Measurements from ENCODE around the gene TECTB. TPM values are rescaled to one million over a fixed set of nuclear protein-coding genes. Genes with fewer than 3 reads are reported as not detected.

The TECTB gene
- total and polyA plus RNA-seq, 8 donors: not detected

- Histone ChIP-seq H3K36me3 (no peaks in the 10 kb centered on the region), H3K9me3 (no peaks in the 10 kb centered on the region), H3K27me3 (no peaks in the 10 kb centered on the region), H3K27ac (no peak overlapping the region), H3K4me3 (no peak overlapping the region), H3K4me1 (no peaks in the 10 kb centered on the region)
- TF ChIP-seq CTCF (IDR thresholded peaks at IDR 0.05): no peak
- intact Hi-C loops (cut with DNase I): no loop called here
- DNase-seq (no peak), ATAC-seq (no peak), FAIRE-seq (no peak)
- 43 to 83% methylated on average over 3 of the region's 3 CpGs for WGBS, 2 donors
Measured at GRCh38 chr10:112345202-112345601, 62.0 kb downstream of the TECTB start.

GRCh38 chr10:112345743-112346142, 62.5 kb downstream of the TECTB start:
- TF ChIP-seq CTCF (IDR thresholded peaks at IDR 0.05): no peak
- intact Hi-C loops (cut with DNase I): no loop called here
- ATAC-seq: no peak
- H3K36me3 ChIP-seq: no peaks in the 10 kb centered on the region
- H3K9me3 ChIP-seq: no peaks in the 10 kb centered on the region
- DNase-seq: no peak
- H3K27me3 ChIP-seq: no peaks in the 10 kb centered on the region
- no peak for FAIRE-seq
- H3K4me3 ChIP-seq: no peak overlapping the region
- no peaks in the 10 kb centered on the region for H3K4me1 ChIP-seq
- WGBS, 2 donors: 84 to 85% methylated on average over 9 of the region's 9 CpGs
- no peak overlapping the region for H3K27ac ChIP-seq

- no peaks in the 10 kb centered on the region for H3K36me3 ChIP-seq
- H3K4me1 ChIP-seq: no peaks in the 10 kb centered on the region
- WGBS, 2 donors: 59 to 61% methylated on average over 5 of the region's 5 CpGs
- TF ChIP-seq CTCF (IDR thresholded peaks at IDR 0.05): no peak
- no peak overlapping the region for H3K4me3 ChIP-seq
- DNase-seq: no peak
- H3K27me3 ChIP-seq: no peaks in the 10 kb centered on the region
- FAIRE-seq: no peak
- H3K9me3 ChIP-seq: no peaks in the 10 kb centered on the region
- intact Hi-C loops (cut with DNase I): no loop called here
- no peak for ATAC-seq
- no peak overlapping the region for H3K27ac ChIP-seq
Measured at GRCh38 chr10:112346774-112347173, 63.6 kb downstream of the TECTB start.

GRCh38 chr10:112347709-112348671, 64.8 kb downstream of the TECTB start:
- no peak overlapping the region for H3K4me3 ChIP-seq
- no peaks in the 10 kb centered on the region for H3K27me3 ChIP-seq
- intact Hi-C loops (cut with DNase I): no loop called here
- ATAC-seq (no peak), FAIRE-seq (no peak), DNase-seq (no peak)
- no peaks in the 10 kb centered on the region for H3K36me3 ChIP-seq
- TF ChIP-seq CTCF (IDR thresholded peaks at IDR 0.05): no peak
- WGBS, 2 donors: 69 to 70% methylated on average over 12 of the region's 12 CpGs
- H3K4me1 ChIP-seq: no peaks in the 10 kb centered on the region
- H3K27ac ChIP-seq: no peak overlapping the region
- H3K9me3 ChIP-seq: no peaks in the 10 kb centered on the region

- H3K9me3 ChIP-seq: no peaks in the 10 kb centered on the region
- 71 to 73% methylated on average over 1 of the region's 1 CpG for WGBS, 2 donors
- TF ChIP-seq CTCF (IDR thresholded peaks at IDR 0.05): no peak
- H3K4me1 ChIP-seq: no peaks in the 10 kb centered on the region
- DNase-seq (no peak), FAIRE-seq (no peak), ATAC-seq (no peak)
- no peak overlapping the region for H3K4me3 ChIP-seq
- no peaks in the 10 kb centered on the region for H3K36me3 ChIP-seq
- no peak overlapping the region for H3K27ac ChIP-seq
- H3K27me3 ChIP-seq: no peaks in the 10 kb centered on the region
- intact Hi-C loops (cut with DNase I): no loop called here
Measured at GRCh38 chr10:112348759-112349158, 65.6 kb downstream of the TECTB start.

Measured in pancreas (tissue), 10 donors.